Activated T-helper 1 cell treated with anti-CD3 and anti-CD28 coated beads, Interleukin-2, amount 50 U/mL, for 16 hours (primary cell): ENCODE measurements around the gene ADARB1.

Experiments used
- DNase-seq, 2 donors: peaks; one replicate each; pipeline ENCODE4 v3.0.0-alpha.2; 2020; ENCODE audit warnings: low read depth in 1 of 2, low spot score in 1 of 2

ADARB1 gene

DNA sequence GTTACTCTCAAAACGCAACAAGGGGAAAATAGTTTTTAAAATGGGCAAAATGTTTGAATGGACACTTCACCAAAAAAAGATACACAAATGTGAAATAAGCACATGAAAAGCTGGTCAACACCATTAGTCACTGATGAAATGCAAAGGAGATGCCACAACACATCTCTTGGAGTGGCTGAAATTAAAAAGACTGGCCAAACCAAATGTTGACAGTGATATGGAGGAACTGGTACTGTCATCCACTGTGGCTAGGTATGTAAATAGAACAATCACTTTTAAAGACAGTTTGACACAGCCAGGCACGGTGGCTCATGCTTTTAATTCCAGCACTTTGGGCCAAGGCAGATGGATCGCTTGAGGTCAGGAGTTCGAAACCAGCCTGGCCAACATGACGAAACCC, 122.2 kb downstream of the ADARB1 start:
- DNase-seq, result no peak

DNA sequence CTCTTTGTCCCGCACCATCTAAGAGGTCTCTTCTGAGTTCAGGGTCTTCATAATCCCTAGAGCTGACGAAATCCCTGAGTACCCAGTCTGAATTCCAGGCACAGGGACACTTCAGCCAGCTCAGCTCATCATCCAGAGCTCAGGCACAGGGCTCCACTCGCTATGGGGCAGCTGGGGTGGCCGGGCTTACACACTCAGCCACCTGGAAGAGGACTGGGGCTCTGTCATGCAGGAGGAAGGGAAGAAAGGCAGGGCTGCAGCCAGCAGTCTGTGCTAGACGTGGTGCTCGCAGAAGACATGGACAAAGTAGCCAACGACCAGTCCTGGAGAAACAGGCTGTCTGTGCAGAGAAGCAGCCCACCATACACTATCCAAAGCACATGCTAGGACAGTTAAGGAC, 124.8 kb downstream of the ADARB1 start:
- no peak for DNase-seq

DNA sequence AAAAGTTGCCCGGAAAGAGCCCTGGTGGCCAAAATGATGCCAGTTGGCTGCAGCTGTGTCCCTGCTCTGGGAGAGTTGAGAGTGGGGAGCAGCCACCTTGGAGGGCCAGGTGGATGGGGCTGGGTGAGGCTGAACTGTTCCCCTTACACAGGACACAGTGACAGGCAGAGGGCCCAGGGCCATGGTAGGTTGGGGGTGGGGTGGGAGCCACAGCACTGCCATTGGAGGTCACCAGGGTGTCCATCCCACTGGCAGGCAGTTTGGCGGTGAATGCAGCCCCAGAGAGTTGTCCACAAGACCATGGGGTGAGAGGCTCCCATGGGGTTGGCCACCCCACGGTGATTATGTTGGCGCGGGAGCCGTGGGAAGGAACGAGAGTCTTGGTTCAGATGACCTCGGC, 125.7 kb downstream of the ADARB1 start:
- no peak for DNase-seq

DNA sequence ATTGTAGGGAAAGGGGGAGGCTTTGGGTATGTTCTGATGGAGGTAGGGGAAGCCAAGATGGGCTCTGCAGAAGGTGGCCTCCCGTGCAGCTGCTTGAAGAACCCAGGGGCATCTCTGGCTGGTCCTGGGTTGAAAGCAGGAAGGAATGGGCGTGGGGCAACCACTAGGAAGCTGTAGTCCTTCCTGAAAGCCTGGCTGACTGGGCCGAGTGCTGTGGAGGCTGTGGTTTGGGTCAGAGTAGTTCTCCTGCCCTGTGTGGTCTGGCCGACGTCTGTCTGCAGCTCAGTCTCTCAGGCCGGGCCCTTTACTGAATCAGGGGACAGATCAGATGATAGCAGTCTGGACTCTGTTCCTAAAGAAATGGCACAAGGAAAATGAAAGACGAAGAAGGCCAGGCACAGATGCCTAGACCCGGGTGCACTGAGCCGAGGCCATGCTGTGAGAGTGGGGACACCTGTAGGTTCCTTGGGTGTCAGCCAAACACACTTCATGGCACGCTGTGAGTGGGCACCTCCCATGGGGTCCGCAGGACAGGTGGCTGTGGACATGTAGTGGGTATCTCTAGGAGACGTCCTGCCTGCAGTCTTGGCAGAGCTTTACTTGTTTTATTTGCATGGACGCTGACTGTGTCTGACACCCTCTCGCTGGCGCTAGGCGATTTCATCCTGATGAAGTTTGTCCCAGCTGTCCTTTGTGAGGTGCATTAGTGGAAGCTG, 126.4 kb downstream of the ADARB1 start:
- no peak for DNase-seq

DNA sequence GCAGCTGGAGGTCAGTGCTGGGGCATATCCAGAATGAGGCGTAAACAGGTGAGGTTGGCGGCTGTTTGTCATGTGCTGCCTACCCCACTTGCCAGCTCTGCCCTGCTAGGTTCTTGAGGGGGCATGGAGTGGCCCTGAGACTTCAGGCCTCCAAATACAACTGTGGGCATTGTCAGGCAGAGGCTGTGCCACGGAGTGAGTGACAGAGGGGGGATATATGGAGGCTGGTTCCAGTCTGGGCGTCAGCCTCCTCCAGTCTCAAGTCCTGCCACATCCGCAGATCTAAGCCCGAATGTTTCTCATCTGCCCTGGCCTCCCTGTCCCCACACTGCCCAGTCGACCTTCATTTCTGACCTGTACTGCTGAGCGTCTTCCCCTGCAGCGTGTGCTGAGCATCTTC, 128.0 kb downstream of the ADARB1 start:
- DNase-seq, result no peak

DNA sequence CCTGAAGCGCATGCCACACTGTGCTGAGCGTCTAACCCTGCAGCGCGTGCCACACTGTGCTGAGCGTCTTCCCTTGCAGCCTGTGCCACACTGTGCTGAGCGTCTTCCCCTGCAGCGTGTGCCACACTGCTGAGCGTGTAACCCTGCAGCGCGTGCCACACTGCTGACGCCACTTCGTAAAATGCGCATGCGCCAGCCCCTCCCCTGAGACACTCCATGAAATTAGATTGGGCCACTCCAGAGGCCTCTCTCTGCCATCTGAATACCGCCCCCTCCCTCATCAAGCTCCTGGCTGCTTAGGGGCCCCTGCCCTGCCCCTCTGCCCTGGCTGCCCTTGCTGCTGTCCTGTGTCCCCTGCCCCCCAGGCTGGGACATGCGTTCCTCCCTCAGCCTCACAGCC, 128.5 kb downstream of the ADARB1 start:
- no peak for DNase-seq

DNA sequence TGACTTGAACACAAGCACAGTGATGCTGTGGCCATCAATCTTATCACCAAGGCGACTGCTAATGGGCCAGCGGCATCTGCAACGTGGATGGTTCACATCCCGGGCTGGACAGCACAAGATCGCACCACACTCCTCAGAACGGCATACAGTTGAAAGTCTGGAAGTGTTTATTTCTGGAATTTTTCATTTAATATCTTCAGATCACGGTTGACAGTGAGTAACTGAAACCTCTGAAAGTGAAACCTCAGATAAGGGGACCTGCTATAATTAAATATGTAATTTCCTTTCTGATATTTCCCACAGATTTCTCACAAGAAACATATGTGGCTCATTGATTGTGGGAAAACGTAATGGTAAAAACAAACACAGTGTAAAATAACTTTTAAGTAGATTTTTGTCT, 129.6 kb downstream of the ADARB1 start:
- no peak for DNase-seq

DNA sequence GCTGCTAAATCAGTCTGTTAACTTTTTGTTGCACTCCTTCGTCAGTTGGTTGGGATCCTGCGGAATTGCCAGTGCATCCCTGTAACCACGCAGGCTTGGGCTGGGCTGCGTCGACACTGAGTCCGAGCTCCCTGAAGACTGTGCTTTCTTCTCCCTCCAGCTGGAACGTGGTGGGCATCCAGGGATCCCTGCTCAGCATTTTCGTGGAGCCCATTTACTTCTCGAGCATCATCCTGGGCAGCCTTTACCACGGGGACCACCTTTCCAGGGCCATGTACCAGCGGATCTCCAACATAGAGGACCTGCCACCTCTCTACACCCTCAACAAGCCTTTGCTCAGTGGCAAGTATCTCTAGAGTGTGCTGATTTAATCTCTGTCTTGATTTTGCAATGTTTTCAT, 130.0 kb downstream of the ADARB1 start:
- no peak for DNase-seq

DNA sequence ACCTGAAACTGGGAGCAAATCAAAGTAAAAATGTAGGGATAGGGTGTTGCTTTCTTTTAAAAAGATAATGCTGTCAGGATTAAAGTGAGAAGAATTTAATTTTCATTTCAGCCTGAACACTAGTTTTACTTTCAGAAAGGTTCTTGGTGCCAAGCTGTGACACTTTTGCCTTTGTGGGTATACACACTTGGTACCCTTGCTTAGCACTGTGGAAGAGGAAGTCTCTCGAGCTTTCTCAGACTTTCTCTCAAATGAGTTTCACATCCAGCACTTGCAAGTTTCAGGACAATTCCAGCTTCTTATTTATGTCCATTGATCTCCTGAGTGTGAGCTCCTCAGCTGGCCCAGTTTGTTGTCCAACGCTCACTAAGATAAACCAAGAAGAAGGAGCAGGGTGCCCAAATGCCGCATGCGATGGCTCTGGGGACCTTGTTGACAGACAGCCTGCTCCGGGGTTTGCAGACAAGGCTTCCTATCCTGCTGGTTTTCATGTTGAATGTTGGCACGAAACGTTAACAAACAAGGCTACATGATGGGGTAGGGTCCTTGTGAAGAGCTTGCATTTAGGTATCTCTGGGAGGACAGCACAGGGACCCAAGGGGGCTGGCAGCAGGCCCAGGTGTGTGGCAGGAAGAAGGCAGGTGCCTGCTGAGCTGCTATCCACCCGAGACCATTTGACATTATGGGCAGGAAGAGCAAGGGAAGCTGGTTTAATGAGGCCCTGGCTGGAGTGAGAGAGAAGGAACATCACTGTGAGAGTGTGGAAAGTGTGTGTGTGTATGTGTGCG, 133.7 kb downstream of the ADARB1 start:
- DNase-seq, result no peak

DNA sequence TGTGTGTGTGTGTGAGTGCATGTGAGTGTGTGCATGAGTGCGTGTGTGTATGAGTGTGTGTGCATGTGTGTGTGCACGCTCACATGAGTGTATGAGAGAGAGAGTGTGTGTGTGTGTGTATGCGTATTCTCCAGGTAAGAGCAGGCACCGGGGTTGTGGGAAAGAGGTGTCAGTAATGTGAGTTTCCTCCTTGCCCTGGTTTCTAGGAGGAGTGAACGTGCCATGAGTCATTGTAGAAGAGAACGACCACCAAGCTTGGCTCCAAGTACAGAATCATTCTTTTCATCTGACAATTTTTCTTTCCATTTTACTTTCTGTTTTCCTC, 134.2 kb downstream of the ADARB1 start:
- no peak for DNase-seq

DNA sequence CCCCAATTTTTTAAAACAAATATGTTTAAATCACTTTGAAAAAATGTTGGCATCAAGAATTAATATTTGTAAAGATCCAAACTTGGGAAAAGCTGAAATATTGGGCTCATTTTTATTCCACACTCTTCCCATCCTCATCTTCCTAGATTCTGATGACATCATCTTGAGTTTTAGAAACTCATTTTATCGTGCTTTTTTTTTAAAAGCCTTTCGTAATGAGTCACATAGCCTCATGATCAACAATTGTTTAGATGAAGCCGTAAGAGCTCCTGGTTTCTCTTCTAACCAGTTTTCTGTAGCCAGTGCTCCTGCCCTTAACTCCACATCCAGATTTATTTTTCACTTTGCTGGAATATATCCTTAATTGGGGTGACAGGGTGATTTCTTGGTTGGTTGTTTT, 134.7 kb downstream of the ADARB1 start:
- DNase-seq, result no peak

DNA sequence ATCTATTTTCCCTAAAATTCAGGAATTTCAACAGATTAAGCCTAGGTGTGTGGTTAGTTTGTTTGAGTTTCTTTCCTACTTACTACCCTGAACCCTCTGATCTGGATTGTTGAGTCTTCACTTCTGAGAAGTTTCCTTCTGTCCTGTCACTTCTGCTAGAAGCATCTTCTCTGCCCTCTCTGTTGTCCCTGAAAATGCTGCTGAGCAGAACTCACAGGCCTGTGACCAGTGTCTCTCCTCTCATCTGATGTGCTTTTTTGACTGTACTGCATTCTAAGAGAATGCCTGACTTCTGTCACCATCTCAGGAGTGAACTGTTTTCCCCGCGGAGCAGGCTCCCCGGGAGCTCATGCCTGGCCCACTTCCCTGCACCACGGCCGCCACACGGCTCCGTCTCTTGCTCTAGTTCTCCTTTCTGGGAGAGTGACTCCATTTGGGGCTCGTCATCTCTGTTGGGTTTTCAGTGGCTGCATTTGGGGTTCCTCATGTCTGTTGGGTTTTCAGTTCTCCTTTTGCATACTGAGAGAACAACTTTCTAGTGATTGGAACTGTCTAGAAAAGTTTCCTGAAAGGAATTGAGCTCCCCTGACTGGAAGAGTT, 135.4 kb downstream of the ADARB1 start:
- no peak for DNase-seq

DNA sequence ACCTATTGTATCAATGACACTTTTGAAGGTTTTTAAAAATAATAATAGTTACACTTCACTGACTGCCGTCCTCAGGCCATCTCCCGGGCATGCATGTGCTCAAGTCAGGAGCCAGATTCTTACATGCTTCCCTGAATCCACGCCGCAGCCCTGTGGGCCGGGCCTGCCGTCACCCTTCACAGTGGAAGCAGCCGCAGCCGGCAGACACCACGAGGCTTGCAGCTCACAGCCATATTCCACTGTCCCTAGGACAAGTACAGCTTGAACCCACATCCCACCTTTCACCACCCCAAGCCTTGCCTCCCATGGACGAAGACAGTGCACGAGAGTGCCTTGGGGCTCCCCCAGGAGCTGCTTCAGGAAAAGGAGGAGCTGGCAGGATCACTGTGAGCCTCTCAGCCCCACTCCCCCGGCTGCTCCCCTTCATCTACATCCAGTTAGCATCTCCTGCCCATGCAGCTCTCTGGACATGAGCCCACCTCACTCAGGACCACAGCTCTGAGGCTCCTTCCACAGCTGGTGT, 136.1 kb downstream of the ADARB1 start:
- DNase-seq, result no peak

DNA sequence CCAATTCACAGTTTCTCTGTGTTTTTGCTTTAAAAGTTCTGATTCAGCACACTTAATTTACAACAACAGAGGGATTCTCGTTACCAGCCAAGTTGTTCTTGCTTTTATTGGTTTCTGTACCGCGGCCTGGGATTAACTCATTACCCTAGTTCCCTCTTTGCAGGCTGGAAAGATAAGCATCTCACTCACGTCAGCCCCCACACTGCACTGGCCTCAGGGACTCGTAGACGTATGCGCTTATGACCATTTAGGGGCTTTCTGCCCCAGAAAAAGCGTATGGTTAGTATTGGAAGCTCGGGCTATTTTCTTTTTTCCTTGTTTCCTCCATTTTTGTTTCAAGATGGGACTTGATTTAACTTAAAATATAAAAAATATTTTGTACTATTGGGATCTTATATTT, 137.3 kb downstream of the ADARB1 start:
- no peak for DNase-seq

DNA sequence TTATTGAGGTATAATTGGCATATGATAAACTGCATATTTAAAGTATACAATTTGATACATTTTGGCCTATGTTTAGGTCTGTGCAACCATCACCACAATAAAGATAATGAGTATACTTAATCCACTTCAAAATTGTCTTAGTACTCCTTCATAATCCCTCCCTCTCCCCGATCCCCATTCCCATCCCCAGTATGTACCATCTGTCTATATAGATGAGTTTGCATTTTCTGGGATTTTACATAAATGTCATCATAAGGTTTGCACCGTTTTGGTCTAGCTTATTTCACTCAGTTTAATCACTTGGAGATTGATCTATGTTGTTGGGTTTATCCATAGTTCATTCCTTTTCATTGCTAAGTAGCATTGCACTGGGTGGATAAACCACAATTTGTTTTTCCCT, 139.0 kb downstream of the ADARB1 start:
- DNase-seq, result no peak

DNA sequence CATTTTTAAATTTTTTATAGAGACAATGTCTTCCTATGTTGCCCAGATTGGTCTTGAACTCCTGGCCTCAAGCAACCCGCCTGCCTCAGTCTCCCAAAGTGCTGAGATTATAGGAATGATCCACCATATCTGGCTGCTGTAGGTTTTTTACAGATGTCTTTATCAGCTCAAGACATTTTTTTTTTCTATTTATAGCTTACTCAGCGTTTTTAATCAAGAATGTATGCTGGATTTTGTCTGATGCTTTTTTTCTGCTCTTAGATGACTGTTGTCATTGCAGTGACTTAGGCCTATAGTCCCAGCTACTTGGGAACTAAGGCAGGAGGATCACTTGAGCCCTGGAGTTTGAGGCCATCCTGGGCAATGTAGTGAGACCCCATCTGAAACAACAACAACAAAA, 140.8 kb downstream of the ADARB1 start:
- DNase-seq, result no peak

DNA sequence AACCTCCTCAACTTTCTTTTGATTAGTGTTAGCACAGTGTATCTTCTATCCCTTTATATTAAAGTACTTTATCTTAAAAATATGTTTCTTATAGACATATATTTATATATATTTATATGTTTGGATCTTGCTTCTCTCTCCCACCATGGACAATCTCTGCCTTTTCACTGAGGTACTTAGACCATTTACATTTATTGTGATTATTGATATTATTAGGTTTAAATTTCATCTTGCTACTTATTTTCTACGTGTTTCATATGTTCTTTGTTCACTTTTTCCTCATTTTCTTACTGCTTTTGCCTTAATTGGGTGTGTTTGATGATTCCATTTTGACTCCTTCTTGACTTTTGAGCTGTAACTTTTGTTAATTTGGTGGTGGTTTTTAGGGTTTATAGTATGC, 142.6 kb downstream of the ADARB1 start:
- DNase-seq, result no peak

DNA sequence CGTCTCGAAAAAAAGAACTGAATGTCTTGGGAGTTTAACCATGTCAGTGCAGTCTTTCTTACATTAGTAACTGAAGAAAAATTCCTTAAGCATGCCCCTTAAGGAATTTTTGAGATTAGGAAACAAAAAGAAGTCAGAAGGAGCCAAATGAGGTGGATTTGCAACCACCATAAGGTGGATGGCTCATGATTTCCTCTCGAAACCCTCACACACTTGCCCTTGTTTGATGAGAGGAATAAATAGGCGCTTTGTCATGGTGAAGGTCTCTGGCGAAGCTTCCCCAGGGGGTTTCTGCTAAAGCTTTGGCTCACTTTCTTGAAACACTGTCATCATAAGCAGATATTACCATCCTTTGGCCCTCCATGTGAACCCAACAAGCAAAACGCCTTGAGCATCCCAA, 145.1 kb downstream of the ADARB1 start:
- no peak for DNase-seq

DNA sequence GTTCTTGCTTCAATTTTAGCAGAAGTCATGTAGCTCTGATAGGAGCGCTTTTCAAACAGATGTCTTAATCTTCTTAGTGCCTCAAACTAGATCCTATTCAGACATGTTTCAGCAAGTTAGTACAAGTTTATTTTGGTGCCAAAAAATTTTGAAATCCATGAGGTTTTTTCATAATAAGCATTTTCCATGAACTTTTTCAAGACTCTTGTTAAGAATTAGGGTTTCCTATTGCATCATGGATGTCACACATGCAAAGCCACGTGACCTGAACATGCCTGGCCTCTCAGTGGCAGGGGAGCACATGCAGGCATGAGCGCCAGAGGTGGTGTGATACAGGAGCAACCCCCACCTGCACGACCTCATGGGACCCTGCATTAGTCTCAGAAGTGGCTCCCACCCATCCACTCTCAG, 145.7 kb downstream of the ADARB1 start:
- no peak for DNase-seq

DNA sequence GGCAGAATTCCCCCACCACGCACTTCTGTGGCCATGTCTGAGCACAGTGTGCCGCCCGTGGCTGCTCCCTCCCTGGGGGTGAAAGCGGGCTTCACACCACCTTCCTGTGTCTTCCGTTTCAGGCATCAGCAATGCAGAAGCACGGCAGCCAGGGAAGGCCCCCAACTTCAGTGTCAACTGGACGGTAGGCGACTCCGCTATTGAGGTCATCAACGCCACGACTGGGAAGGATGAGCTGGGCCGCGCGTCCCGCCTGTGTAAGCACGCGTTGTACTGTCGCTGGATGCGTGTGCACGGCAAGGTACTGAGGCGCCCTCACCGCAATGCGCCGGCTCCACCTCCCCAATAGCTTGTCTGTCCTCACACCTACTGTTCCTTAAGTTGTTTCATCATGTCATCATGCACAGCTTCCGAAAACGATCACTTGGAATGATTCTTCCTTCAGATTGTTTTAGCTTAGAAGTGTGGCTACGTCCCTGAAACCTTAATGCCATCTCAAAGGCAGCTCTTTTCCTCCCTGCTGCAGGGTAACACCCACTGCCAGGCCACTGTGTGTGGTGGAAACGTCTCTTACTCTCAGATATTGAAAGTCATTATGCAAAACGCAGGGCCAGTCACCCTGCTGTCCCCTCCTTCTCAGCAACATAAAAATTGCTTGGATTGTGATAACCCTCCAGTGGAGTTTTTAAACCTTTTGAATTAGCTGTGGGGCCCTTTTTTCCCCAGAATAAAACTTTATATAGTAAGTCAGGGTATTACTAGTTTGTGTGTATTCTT, 146.5 kb downstream of the ADARB1 start:
- no peak for DNase-seq

DNA sequence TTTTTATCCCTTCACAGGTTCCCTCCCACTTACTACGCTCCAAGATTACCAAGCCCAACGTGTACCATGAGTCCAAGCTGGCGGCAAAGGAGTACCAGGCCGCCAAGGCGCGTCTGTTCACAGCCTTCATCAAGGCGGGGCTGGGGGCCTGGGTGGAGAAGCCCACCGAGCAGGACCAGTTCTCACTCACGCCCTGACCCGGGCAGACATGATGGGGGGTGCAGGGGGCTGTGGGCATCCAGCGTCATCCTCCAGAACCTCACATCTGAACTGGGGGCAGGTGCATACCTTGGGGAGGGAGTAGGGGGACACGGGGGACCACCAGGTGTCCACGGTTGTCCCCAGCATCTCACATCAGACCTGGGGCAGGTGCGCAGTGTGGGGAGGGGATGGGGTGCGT, 147.6 kb downstream of the ADARB1 start:
- DNase-seq, result no peak
